H1 (cell line): ENCODE data around the gene SMG9. TPM values are rescaled to one million over a fixed set of nuclear protein-coding genes. Genes with fewer than 3 reads are reported as not detected.

Experiments used
- CTCF ChIA-PET: fragments of 300-600 bp; sonication (Branson Sonifier 250); formaldehyde crosslinking; loops from one replicate; lab custom pipeline; 2021; ENCODE audit not compliant: partially characterized antibody; lab: Charles Lee
- POLR2A ChIA-PET: fragments of 300-600 bp; sonication (Branson Sonifier 250); formaldehyde crosslinking; loops from one replicate; lab custom pipeline; 2021; ENCODE audit warnings: inconsistent platforms; ENCODE audit not compliant: partially characterized antibody; lab: Charles Lee
- DNase-seq, 2 experiments: peaks; one replicate each; pipeline versions ENCODE4 v3.0.0 to v3.0.0-alpha.2; 2010 to 2022; ENCODE audit warnings: low spot score in 2 of 2, low read depth in 1 of 2, mixed read lengths in 1 of 2
- FAIRE-seq: peaks from 2 replicates; lab custom pipeline; 2011; peaks lifted over from hg19 to GRCh38; lab: Jason Lieb, UNC
- H2AFZ ChIP-seq: 2 replicates; pipeline ENCODE4 v1.8.1; 2012; ENCODE audit warnings: low read length, inconsistent platforms
- H2AK5ac ChIP-seq: 2 replicates; pipeline ENCODE4 v1.6.1; 2013; ENCODE audit warnings: low read depth, low read length
- H2BK120ac ChIP-seq: replicated peaks from 2 replicates; pipeline ENCODE3; 2013; ENCODE audit warnings: low read depth, low read length, inconsistent platforms
- H2BK12ac ChIP-seq: 2 replicates; pipeline ENCODE4 v1.6.1; 2013; ENCODE audit warnings: low read depth, low read length
- H2BK15ac ChIP-seq: 2 replicates; pipeline ENCODE4 v1.6.1; 2013; ENCODE audit warnings: low read length
- H2BK20ac ChIP-seq: 2 replicates; pipeline ENCODE4 v1.6.1; 2013; ENCODE audit warnings: low read length
- H2BK5ac ChIP-seq: 2 replicates; pipeline ENCODE4 v1.6.1; 2013; ENCODE audit warnings: low read depth, low read length
- H3K14ac ChIP-seq: 2 replicates; pipeline ENCODE4 v1.6.1; 2013; ENCODE audit warnings: inconsistent platforms; ENCODE audit not compliant: insufficient read length
- H3K18ac ChIP-seq: 2 replicates; pipeline ENCODE4 v1.6.1; 2013; ENCODE audit warnings: low read length; ENCODE audit errors: extremely low read depth
- H3K23ac ChIP-seq: 2 replicates; pipeline ENCODE4 v1.6.1; 2013; ENCODE audit warnings: inconsistent platforms; ENCODE audit not compliant: insufficient read length
- H3K23me2 ChIP-seq: 2 replicates; pipeline ENCODE4 v1.6.1; 2013; ENCODE audit warnings: low read depth, low read length
- H3K27ac ChIP-seq: 2 replicates; pipeline ENCODE4 v1.6.1; 2011; ENCODE audit warnings: low read depth, low read length, inconsistent platforms
- H3K27me3 ChIP-seq, 4 experiments: replicated peaks in 1 of 4; 1 replicate in 1 of 4; 2 replicates in 3 of 4; pipeline versions ENCODE4 v1.6.1 to v1.8.1; 2011 to 2013; ENCODE audit warnings: low read length in 3 of 4, mild to moderate bottlenecking in 3 of 4, inconsistent platforms in 2 of 4, mixed read lengths in 2 of 4, moderate library complexity in 1 of 4; ENCODE audit not compliant: control insufficient read depth in 3 of 4, insufficient read depth in 3 of 4; ENCODE audit errors: extremely low read depth in 1 of 4
- H3K36me3 ChIP-seq, 4 experiments: 2 replicates each; pipeline versions ENCODE4 v1.6.1 to v1.8.1; 2011 to 2013; ENCODE audit warnings: mild to moderate bottlenecking in 4 of 4, low read length in 3 of 4, moderate library complexity in 2 of 4, control low read depth in 1 of 4, inconsistent platforms in 1 of 4; ENCODE audit not compliant: insufficient read depth in 4 of 4, control insufficient read depth in 2 of 4
- H3K4ac ChIP-seq: replicated peaks from 2 replicates; pipeline ENCODE3; 2013; ENCODE audit warnings: low read length, low read depth, mixed read lengths, inconsistent platforms; ENCODE audit not compliant: insufficient read length
- H3K4me1 ChIP-seq, 4 experiments: replicated peaks in 1 of 4; 1 replicate in 1 of 4; 2 replicates in 3 of 4; pipeline versions ENCODE4 v1.6.1 to v1.8.1; 2011 to 2013; ENCODE audit warnings: low read length in 3 of 4, inconsistent platforms in 2 of 4, mixed read lengths in 1 of 4; ENCODE audit not compliant: insufficient read depth in 4 of 4, control insufficient read depth in 3 of 4
- H3K4me2 ChIP-seq, 2 experiments: 2 replicates each; pipeline versions ENCODE4 v1.6.1 to v1.8.1; 2011 to 2013; ENCODE audit warnings: low read depth in 2 of 2, low read length in 2 of 2, control low read depth in 1 of 2, inconsistent platforms in 1 of 2, mild to moderate bottlenecking in 1 of 2; ENCODE audit not compliant: insufficient read depth in 1 of 2
- H3K4me3 ChIP-seq, 4 experiments: fragments of 200-600, 300-600 bp in 1 of 4; sonication (generic), shearing (Covaris generic), sonication (Bioruptor Twin) in 1 of 4; 2 replicates each; pipeline versions ENCODE4 v1.5.1 to v1.8.1; 2011 to 2016; ENCODE audit warnings: low read length in 4 of 4, low read depth in 3 of 4, control low read depth in 2 of 4, inconsistent platforms in 2 of 4, mild to moderate bottlenecking in 2 of 4, mixed read lengths in 1 of 4, moderate library complexity in 1 of 4; ENCODE audit not compliant: insufficient read depth in 2 of 4; ENCODE audit errors: extremely low read depth in 1 of 4
- H3K56ac ChIP-seq: replicated peaks from 2 replicates; pipeline ENCODE3; 2013; ENCODE audit warnings: low read depth, mild to moderate bottlenecking, mixed read lengths, low read length, inconsistent platforms; ENCODE audit not compliant: insufficient read length
- H3K79me1 ChIP-seq: 2 replicates; pipeline ENCODE4 v1.6.1; 2013; ENCODE audit warnings: low read depth, low read length, control low read depth
- H3K79me2 ChIP-seq, 2 experiments: 2 replicates each; pipeline versions ENCODE4 v1.6.1 to v1.8.1; 2012 to 2013; ENCODE audit warnings: low read length in 2 of 2, mild to moderate bottlenecking in 2 of 2, inconsistent platforms in 1 of 2; ENCODE audit not compliant: insufficient read depth in 2 of 2, control insufficient read depth in 1 of 2
- H3K9ac ChIP-seq, 4 experiments: replicated peaks in 1 of 4; 1 replicate in 1 of 4; 2 replicates in 3 of 4; pipeline versions ENCODE4 v1.6.1 to v1.8.1; 2011 to 2013; ENCODE audit warnings: low read depth in 3 of 4, low read length in 3 of 4, control low read depth in 2 of 4, mild to moderate bottlenecking in 2 of 4, moderate library complexity in 2 of 4, inconsistent platforms in 1 of 4; ENCODE audit errors: extremely low read depth in 1 of 4
- H3K9me3 ChIP-seq, 2 experiments: 2 replicates each; pipeline versions ENCODE4 v1.6.1 to v1.8.1; 2012 to 2013; ENCODE audit warnings: mild to moderate bottlenecking in 2 of 2, moderate library complexity in 2 of 2, control low read depth in 1 of 2, inconsistent platforms in 1 of 2, low read depth in 1 of 2, low read length in 1 of 2, mixed read lengths in 1 of 2; ENCODE audit not compliant: insufficient read depth in 2 of 2
- H4K20me1 ChIP-seq, 2 experiments: replicated peaks in 1 of 2; 2 replicates each; pipeline versions ENCODE3 to v1.8.1; 2011 to 2013; ENCODE audit warnings: inconsistent platforms in 2 of 2, low read length in 2 of 2, mild to moderate bottlenecking in 1 of 2; ENCODE audit not compliant: insufficient read depth in 2 of 2, control insufficient read depth in 1 of 2
- H4K5ac ChIP-seq: 2 replicates; pipeline ENCODE4 v1.6.1; 2013; ENCODE audit warnings: low read length, low read depth, mixed read lengths, inconsistent platforms; ENCODE audit not compliant: insufficient read length
- H4K8ac ChIP-seq: 2 replicates; pipeline ENCODE4 v1.8.0; 2013; ENCODE audit warnings: mild to moderate bottlenecking, moderate library complexity, low read length, inconsistent platforms; ENCODE audit not compliant: insufficient read depth; ENCODE audit errors: extremely low read depth
- H4K91ac ChIP-seq: replicated peaks from 2 replicates; pipeline ENCODE3; 2013; ENCODE audit warnings: low read length, mixed read lengths, inconsistent platforms; ENCODE audit not compliant: insufficient read length
- EZH2 ChIP-seq: fragments of 200-600 bp; sonication (generic); IDR thresholded peaks from 2 replicates; pipeline ENCODE4 v1.7.1; 2012; ENCODE audit warnings: low read depth, mild to moderate bottlenecking, moderate library complexity, low read length, inconsistent platforms; ENCODE audit not compliant: severe bottlenecking
- NRF1 ChIP-seq: IDR thresholded peaks from 2 replicates; pipeline ENCODE4 v1.6.1; 2011; ENCODE audit warnings: mild to moderate bottlenecking, low read depth, low read length, improper control_type of control experiment
- POLR2A ChIP-seq, 2 experiments: IDR thresholded peaks; 1 replicate in 1 of 2; 2 replicates in 1 of 2; pipeline ENCODE4 v1.6.1; 2011; ENCODE audit warnings: low read depth in 2 of 2, low read length in 2 of 2, mild to moderate bottlenecking in 2 of 2; ENCODE audit errors: control extremely low read depth in 1 of 2
- RNF2 ChIP-seq: fragments of 200-900, 300-1000 bp; sonication (generic); IDR thresholded peaks from 2 replicates; pipeline ENCODE4 v1.7.1; 2016; ENCODE audit warnings: borderline replicate concordance, low read depth, mild to moderate bottlenecking, antibody characterized with exemption, low read length; ENCODE audit not compliant: poor library complexity, severe bottlenecking; ENCODE audit errors: missing control alignments
- RXRA ChIP-seq: IDR thresholded peaks from 2 replicates; pipeline ENCODE4 v1.6.1; 2011; ENCODE audit warnings: low read depth, mild to moderate bottlenecking, low read length, moderate library complexity; ENCODE audit not compliant: insufficient read depth
- SIX5 ChIP-seq: IDR thresholded peaks from 2 replicates; pipeline ENCODE4 v1.6.1; 2011; ENCODE audit warnings: mild to moderate bottlenecking, low read depth, low read length
- TCF12 ChIP-seq: IDR thresholded peaks from 2 replicates; pipeline ENCODE4 v1.6.1; 2011; ENCODE audit warnings: low read depth, mild to moderate bottlenecking, low read length
- WGBS, 2 experiments: shearing (Covaris generic) in 1 of 2; methylation state at CpG; one replicate each; pipeline versions ENCODE4 v1.1.6 to v1.1.7; 2013 to 2015; ENCODE audit warnings: low lambda C conversion rate in 2 of 2, mixed read lengths in 2 of 2, inconsistent platforms in 1 of 2, low coverage in 1 of 2, missing lambda C conversion rate in 1 of 2; ENCODE audit not compliant: insufficient replicate concordance in 2 of 2, insufficient coverage in 1 of 2, insufficient read length in 1 of 2; ENCODE audit errors: extremely low coverage in 1 of 2, missing lambda C conversion rate in 1 of 2; 5-methylcytosine and 5-hydroxymethylcytosine counted together
- polyA plus RNA-seq, 7 experiments: library from polyadenylated mRNA; depleted of rRNA in 3 of 7; stranded (reverse) in 5 of 7; unstranded in 2 of 7; fragments of >200 nt in 5 of 7; fragments of 200-250 nt in 2 of 7; gene quantifications; 1 replicate in 5 of 7; 2 replicates in 1 of 7; 4 replicates in 1 of 7; pipeline versions ENCODE4 v1.2.1 to v1.2.3, GENCODE V29; 2011 to 2013; ENCODE audit warnings: missing spikeins in 2 of 7, mixed read lengths in 2 of 7
- total RNA-seq: library from RNA; stranded (reverse); fragmentation: NEBNext Ultra II Directional; extraction: Animal tissue kit (Norgen Biotek cat#: 25700); gene quantifications from 2 replicates; pipeline ENCODE4 v1.2.1, GENCODE V29; 2021

SMG9 gene
- total and polyA plus RNA-seq, 2 of the 8 experiments (the other 6 are each of a cell fraction or from before 2014, with no cell fraction given), result 20.4 to 28.7 TPM

- Histone ChIP-seq H3K4me3 (no peak overlapping the region), H3K27ac (no peak overlapping the region)
These were observed 13.1 kb upstream of the SMG9 start for GRCh38 chr19:43767818-43768217.

More at GRCh38 chr19:43767818-43768217, 13.1 kb upstream of the SMG9 start:
- Histone ChIP-seq H3K23me2 (no peaks in the 10 kb centered on the region), H3K79me2 (no peaks in the 10 kb centered on the region), H3K4me2 (no peak overlapping the region), H4K5ac (no peak overlapping the region), H2AK5ac (no peak overlapping the region), H2BK20ac (no peak overlapping the region), H2AFZ (no peak overlapping the region), H3K14ac (no peak overlapping the region), H3K56ac (no peak overlapping the region), H3K27me3 (peaks cover 5 to 18% (median 9%) of the 10 kb centered on the region in 4 experiments), H3K18ac (no peak overlapping the region), H3K23ac (no peak overlapping the region)
- ChIA-PET POLR2A (interaction anchor here (0.9 to 4.1 kb wide), 3 partner anchors 10 to 18 kb away, joined by 3 to 33 read pairs (median 3); partner anchors contain the start of gene SMG9), CTCF (interaction anchor here (0.6 to 37.0 kb wide), 6 partner anchors 11 to 62 kb away, joined by 3 to 703 read pairs (median 36); partner anchors contain the start of genes KCNN4 and SMG9)
- WGBS, 2 experiments, result 83% methylated on average over 1 of the region's 1 CpG; no CpG with 5 or more reads in 1 of the 2 experiments
- TF ChIP-seq RXRA (no peak), SIX5 (no peak), POLR2A (IDR thresholded peaks at IDR 0.05; ENCODE audit: control extremely low read depth in 1 of 2, low read depth in 2 of 2, low read length in 2 of 2) (no peak), RNF2 (no peak), TCF12 (no peak), NRF1 (no peak), EZH2 (no peak)
- TF ChIP-seq, all 59 proteins: peak for 0
- DNase-seq (no peak), FAIRE-seq (no peak)
- Histone ChIP-seq H4K8ac (no peak overlapping the region), H2BK120ac (no peak overlapping the region), H3K9ac (no peak overlapping the region), H3K4me1 (peaks cover 0 to 4% (median 2%) of the 10 kb centered on the region in 4 experiments; a peak in 3 of 7 replicates), H3K4ac (no peak overlapping the region), H3K36me3 (no peaks in the 10 kb centered on the region), H2BK15ac (no peak overlapping the region), H4K20me1 (peaks cover 0 to 2% of the 10 kb centered on the region in 2 experiments), H4K91ac (no peak overlapping the region), H2BK5ac (no peak overlapping the region), H2BK12ac (no peak overlapping the region), H3K9me3 (no peaks in the 10 kb centered on the region), H3K79me1 (no peaks in the 10 kb centered on the region)
